K562 (cell line): Measurements from ENCODE around the gene C1orf198. TPM values are rescaled to one million over a fixed set of nuclear protein-coding genes. Genes with fewer than 3 reads are reported as not detected.
A peak's percentile ranks its signal among the peaks of the same experiment; 100 is the strongest.

Experiments used
- CBFA2T3 ChIP-seq: fragments of 450-650 bp; IDR thresholded peaks from 2 replicates; pipeline ENCODE4 v1.6.1; 2017
- CC2D1A ChIP-seq: fragments of 450-650 bp; IDR thresholded peaks from 2 replicates; pipeline ENCODE4 v1.6.1; 2017; ENCODE audit warnings: mild to moderate bottlenecking
- EP300 ChIP-seq: IDR thresholded peaks from 2 replicates; pipeline ENCODE4 v1.6.1; 2012; ENCODE audit warnings: low read length, improper control_type of control experiment
- ESRRA ChIP-seq: fragments of 450-650 bp; IDR thresholded peaks from 2 replicates; pipeline ENCODE4 v1.6.1; 2014; ENCODE audit warnings: low read depth, mild to moderate bottlenecking, moderate library complexity, borderline replicate concordance
- SMARCC2 ChIP-seq: fragments of 450-650 bp; IDR thresholded peaks from 2 replicates; pipeline ENCODE4 v1.6.1; 2017; ENCODE audit warnings: antibody characterized with exemption, moderate library complexity, mild to moderate bottlenecking, low read depth
- STAG1 ChIP-seq: sonication (generic); formaldehyde crosslinking; IDR thresholded peaks from 2 replicates; pipeline ENCODE4 v1.5.0; 2020; ENCODE audit warnings: missing genetic modification reagents, borderline replicate concordance
- TAL1 ChIP-seq: fragments of 450-650 bp; IDR thresholded peaks from 2 replicates; pipeline ENCODE4 v1.6.1; 2016; ENCODE audit warnings: mild to moderate bottlenecking
- TCF3 ChIP-seq: sonication (generic); formaldehyde crosslinking; IDR thresholded peaks from 2 replicates; pipeline ENCODE4 v1.4.0; 2020; ENCODE audit warnings: mild to moderate bottlenecking, missing genetic modification reagents
- ZC3H8 ChIP-seq: fragments of 450-650 bp; IDR thresholded peaks from 2 replicates; pipeline ENCODE4 v1.6.1; 2017
- ZKSCAN1 ChIP-seq: fragments of 150-350 bp; IDR thresholded peaks from 2 replicates; pipeline ENCODE4 v1.6.1; 2016; ENCODE audit warnings: low read depth, low read length
- ZNF12 ChIP-seq: sonication (generic); formaldehyde crosslinking; IDR thresholded peaks from 2 replicates; pipeline ENCODE4 v1.4.0; 2020; ENCODE audit warnings: mild to moderate bottlenecking, missing genetic modification reagents
- ZNF146 ChIP-seq: IDR thresholded peaks from one replicate; pipeline ENCODE4 v1.6.1; 2018; ENCODE audit warnings: missing compliant biosample characterization; ENCODE audit not compliant: unreplicated experiment
- ZNF239 ChIP-seq: fragments of 250-450 bp; sonication (Bioruptor Pico); IDR thresholded peaks from 2 replicates; pipeline ENCODE4 v1.4.0; 2020; ENCODE audit warnings: mild to moderate bottlenecking
- ZNF316 ChIP-seq: fragments of 450-650 bp; IDR thresholded peaks from 2 replicates; pipeline ENCODE4 v1.6.1; 2016
- polyA plus RNA-seq, 8 experiments: library from polyadenylated mRNA; depleted of rRNA in 4 of 8; stranded (reverse) in 5 of 8; unstranded in 3 of 8; fragments of >200 nt; fragmentation: Nextera tagmentation in 2 of 8; fragmentation: Illumina TruSeq in 1 of 8; extraction: Ambion mirVana in 2 of 8; extraction: Trizol in 1 of 8; gene quantifications; 2 replicates each; pipeline versions ENCODE4 v1.2.1 to v1.2.3, GENCODE V29; 2011 to 2014; ENCODE audit warnings: inconsistent platforms in 1 of 8, missing spikeins in 1 of 8
- total RNA-seq, 7 experiments: library from RNA; depleted of rRNA in 6 of 7; stranded (reverse); fragments of >200 nt in 6 of 7; fragmentation: Illumina TruSeq in 2 of 7; extraction: Trizol in 2 of 7; gene quantifications; 2 replicates each; pipeline versions ENCODE4 v1.2.1 to v1.2.3, GENCODE V29; 2011 to 2021; ENCODE audit warnings: low replicate concordance in 1 of 7
- TF ChIP-seq, protein P1 (sequence below), 2 experiments: fragments of 450-650 bp in 1 of 2; sonication (generic) in 1 of 2; formaldehyde crosslinking; conservative IDR thresholded peaks; 2 replicates each; pipeline versions ENCODE4 v1.4.0 to v1.8.1; 2020 to 2022; ENCODE audit warnings: mild to moderate bottlenecking in 1 of 2, missing genetic modification reagents in 1 of 2
- TF ChIP-seq, protein P2 (sequence below): sonication (generic); formaldehyde crosslinking; IDR thresholded peaks from 2 replicates; pipeline ENCODE4 v1.9.0; 2022; ENCODE audit warnings: mild to moderate bottlenecking, missing genetic modification reagents
- TF ChIP-seq, protein P3 (sequence below): fragments of 450-650 bp; IDR thresholded peaks from 2 replicates; pipeline ENCODE4 v1.7.0; 2016; ENCODE audit warnings: borderline replicate concordance
- TF ChIP-seq, protein P4 (sequence below): IDR thresholded peaks from 2 replicates; pipeline ENCODE4 v1.6.1; 2016; ENCODE audit warnings: missing genetic modification characterization, missing compliant biosample characterization

C1orf198 gene
- total and polyA plus RNA-seq, 9 of the 15 experiments (the other 6 are each of a cell fraction or from before 2014, with no cell fraction given) = 2.0 to 15.1 (median 10.4) TPM

DNA sequence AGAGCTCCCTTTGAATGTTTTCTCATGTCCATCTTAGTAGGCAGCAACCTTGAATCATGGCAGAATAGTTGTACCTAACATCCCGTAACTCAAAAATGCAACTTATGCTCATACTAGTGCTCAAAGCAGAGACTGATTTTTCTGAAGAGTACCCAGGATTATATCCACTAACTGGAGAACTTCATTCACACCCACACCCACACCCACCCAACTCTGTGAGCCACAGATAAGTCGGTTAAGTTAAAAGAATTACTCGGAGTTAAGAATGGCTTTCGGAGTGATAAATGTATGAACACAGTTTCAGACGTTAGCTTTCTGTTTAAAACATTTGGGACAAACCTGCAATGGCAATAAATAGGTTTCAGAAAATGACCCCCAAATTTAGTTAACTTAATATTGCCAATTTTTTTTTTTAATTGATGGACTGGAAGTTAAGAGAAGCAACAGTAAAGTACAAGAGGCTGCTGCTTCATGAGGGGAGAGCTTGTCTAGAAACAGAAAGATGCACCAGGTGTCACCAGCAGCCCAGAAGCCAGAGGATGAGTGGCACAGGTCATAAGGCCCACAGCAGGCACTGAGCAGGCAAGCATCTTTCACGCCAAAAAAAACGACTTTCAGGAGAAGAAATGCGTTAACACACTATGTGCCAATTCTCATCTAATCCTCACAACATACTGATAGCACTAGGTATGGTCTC lies 48.4 kb upstream of the C1orf198 start (continued):
- TF ChIP-seq, protein P1, sequence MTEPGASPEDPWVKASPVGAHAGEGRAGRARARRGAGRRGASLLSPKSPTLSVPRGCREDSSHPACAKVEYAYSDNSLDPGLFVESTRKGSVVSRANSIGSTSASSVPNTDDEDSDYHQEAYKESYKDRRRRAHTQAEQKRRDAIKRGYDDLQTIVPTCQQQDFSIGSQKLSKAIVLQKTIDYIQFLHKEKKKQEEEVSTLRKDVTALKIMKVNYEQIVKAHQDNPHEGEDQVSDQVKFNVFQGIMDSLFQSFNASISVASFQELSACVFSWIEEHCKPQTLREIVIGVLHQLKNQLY (CRISPR knock-in tag; conservative IDR thresholded peaks at IDR 0.05) = no peak
- TF ChIP-seq STAG1 (CRISPR knock-in tag) (no peak), TAL1 (peak; percentile 19; the same call in 1 of the 2 replicates), ZNF12 (no peak), ZNF316 (no peak), ZNF146 (CRISPR knock-in tag) (no peak), TCF3 (CRISPR knock-in tag) (peak; percentile 67), ESRRA (no peak), ZNF239 (no peak), SMARCC2 (no peak), ZC3H8 (no peak), ZKSCAN1 (no peak), CBFA2T3 (peak; percentile 22; the same call in 1 of the 2 replicates), EP300 (peak; percentile 17; the same call in 1 of the 2 replicates), CC2D1A (no peak)
- TF ChIP-seq, protein P2, sequence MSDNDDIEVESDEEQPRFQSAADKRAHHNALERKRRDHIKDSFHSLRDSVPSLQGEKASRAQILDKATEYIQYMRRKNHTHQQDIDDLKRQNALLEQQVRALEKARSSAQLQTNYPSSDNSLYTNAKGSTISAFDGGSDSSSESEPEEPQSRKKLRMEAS = no peak
- TF ChIP-seq, protein P3, sequence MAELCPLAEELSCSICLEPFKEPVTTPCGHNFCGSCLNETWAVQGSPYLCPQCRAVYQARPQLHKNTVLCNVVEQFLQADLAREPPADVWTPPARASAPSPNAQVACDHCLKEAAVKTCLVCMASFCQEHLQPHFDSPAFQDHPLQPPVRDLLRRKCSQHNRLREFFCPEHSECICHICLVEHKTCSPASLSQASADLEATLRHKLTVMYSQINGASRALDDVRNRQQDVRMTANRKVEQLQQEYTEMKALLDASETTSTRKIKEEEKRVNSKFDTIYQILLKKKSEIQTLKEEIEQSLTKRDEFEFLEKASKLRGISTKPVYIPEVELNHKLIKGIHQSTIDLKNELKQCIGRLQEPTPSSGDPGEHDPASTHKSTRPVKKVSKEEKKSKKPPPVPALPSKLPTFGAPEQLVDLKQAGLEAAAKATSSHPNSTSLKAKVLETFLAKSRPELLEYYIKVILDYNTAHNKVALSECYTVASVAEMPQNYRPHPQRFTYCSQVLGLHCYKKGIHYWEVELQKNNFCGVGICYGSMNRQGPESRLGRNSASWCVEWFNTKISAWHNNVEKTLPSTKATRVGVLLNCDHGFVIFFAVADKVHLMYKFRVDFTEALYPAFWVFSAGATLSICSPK = no peak
- TF ChIP-seq, protein P4, sequence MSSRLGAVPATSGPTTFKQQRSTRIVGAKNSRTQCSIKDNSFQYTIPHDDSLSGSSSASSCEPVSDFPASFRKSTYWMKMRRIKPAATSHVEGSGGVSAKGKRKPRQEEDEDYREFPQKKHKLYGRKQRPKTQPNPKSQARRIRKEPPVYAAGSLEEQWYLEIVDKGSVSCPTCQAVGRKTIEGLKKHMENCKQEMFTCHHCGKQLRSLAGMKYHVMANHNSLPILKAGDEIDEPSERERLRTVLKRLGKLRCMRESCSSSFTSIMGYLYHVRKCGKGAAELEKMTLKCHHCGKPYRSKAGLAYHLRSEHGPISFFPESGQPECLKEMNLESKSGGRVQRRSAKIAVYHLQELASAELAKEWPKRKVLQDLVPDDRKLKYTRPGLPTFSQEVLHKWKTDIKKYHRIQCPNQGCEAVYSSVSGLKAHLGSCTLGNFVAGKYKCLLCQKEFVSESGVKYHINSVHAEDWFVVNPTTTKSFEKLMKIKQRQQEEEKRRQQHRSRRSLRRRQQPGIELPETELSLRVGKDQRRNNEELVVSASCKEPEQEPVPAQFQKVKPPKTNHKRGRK (tag) = no peak
